Kidney (tissue), 14 donors: ENCODE data around the gene SAMMSON. TPM values are rescaled to one million over a fixed set of nuclear protein-coding genes. Genes with fewer than 3 reads are reported as not detected.

ENCODE experiments used
- DNase-seq, 5 donors: peaks; one replicate each; pipeline ENCODE4 v3.0.0-alpha.2; 2013 to 2020
- FAIRE-seq: peaks from 2 replicates; lab custom pipeline; 2012; peaks lifted over from hg19 to GRCh38; lab: Jason Lieb, UNC
- H3K27ac ChIP-seq, 2 donors: one replicate each; pipeline ENCODE4 v1.7.0; 2013; ENCODE audit warnings: low read depth in 2 of 2, low read length in 2 of 2, inconsistent platforms in 1 of 2
- H3K27me3 ChIP-seq: one replicate; pipeline ENCODE4 v1.7.1; 2013; ENCODE audit warnings: low read length, inconsistent platforms; ENCODE audit not compliant: control insufficient read depth, insufficient read depth
- H3K36me3 ChIP-seq, 3 donors: one replicate each; pipeline versions ENCODE4 v1.7.0 to v1.7.1; 2013; ENCODE audit warnings: low read length in 3 of 3, control low read depth in 1 of 3, inconsistent platforms in 1 of 3; ENCODE audit not compliant: insufficient read depth in 3 of 3, control insufficient read depth in 2 of 3
- H3K4me1 ChIP-seq, 3 donors: one replicate each; pipeline versions ENCODE4 v1.7.0 to v1.7.1; 2013; ENCODE audit warnings: low read length in 3 of 3, inconsistent platforms in 1 of 3, low read depth in 1 of 3; ENCODE audit not compliant: control insufficient read depth in 2 of 3, insufficient read depth in 2 of 3
- H3K4me3 ChIP-seq, 3 donors: one replicate each; pipeline versions ENCODE4 v1.7.0 to v1.8.1; 2013; ENCODE audit warnings: low read length in 3 of 3, control low read depth in 1 of 3, inconsistent platforms in 1 of 3
- H3K9ac ChIP-seq, 3 donors: one replicate each; pipeline versions ENCODE4 v1.7.0 to v1.7.1; 2013; ENCODE audit warnings: low read length in 3 of 3, control low read depth in 1 of 3, inconsistent platforms in 1 of 3
- H3K9me3 ChIP-seq, 3 donors: one replicate each; pipeline versions ENCODE4 v1.7.0 to v1.7.1; 2013; ENCODE audit warnings: low read length in 3 of 3, control low read depth in 1 of 3, inconsistent platforms in 1 of 3; ENCODE audit not compliant: control insufficient read depth in 2 of 3, insufficient read depth in 1 of 3
- CTCF ChIP-seq: IDR thresholded peaks from 3 replicates; pipeline ENCODE4 v1.5.1; 2012; ENCODE audit warnings: mild to moderate bottlenecking, moderate library complexity, borderline replicate concordance; ENCODE audit not compliant: insufficient read depth; ENCODE audit errors: extremely low read depth
- intact Hi-C: fragments of 100-400 bp; cut with DNase I; formaldehyde crosslinking; loops from one replicate; pipeline ENCODE4 v1.11.1; 2022
- polyA plus RNA-seq: library from polyadenylated mRNA; stranded (reverse); fragments of 350-450 nt; fragmentation: Illumina TruSeq; extraction: RNeasy Lipid Tissue Mini Kit (QIAGEN cat#74804); gene quantifications from one replicate; pipeline ENCODE4 v1.2.3, GENCODE V29; 2014; ENCODE audit warnings: low read depth, low replicate concordance; ENCODE audit not compliant: insufficient read depth
- total RNA-seq: library from RNA; stranded (reverse); fragmentation: NEBNext Ultra II Directional; extraction: Animal tissue kit (Norgen Biotek cat#: 25700); gene quantifications from one replicate; pipeline ENCODE4 v1.2.1, GENCODE V29; 2021
- donor health status: control.
- donor health status: control.
- donor health status: control.
- donor health status: control.
- donor health status: control.
- donor health status: DM: yes; HTN: yes; CAD: no.
- donor health status: Normal renal cell carcinoma (clear cell type).

Gene SAMMSON
- total and polyA plus RNA-seq, 2 donors from 2014 or later = 0.98 TPM; not detected in 1

- no peak overlapping the region for H3K9ac ChIP-seq
- no peaks in the 10 kb centered on the region for H3K9me3 ChIP-seq
- TF ChIP-seq CTCF = no peak
- no peak overlapping the region for H3K4me3 ChIP-seq
- no peak overlapping the region for H3K27ac ChIP-seq
- no peak for FAIRE-seq
- no peaks in the 10 kb centered on the region for H3K27me3 ChIP-seq
- no peak for DNase-seq
- H3K36me3 ChIP-seq = no peaks in the 10 kb centered on the region
- H3K4me1 ChIP-seq = no peaks in the 10 kb centered on the region
- intact Hi-C loops = no loop called here
Observed at GRCh38 chr3:70010346-70010745, 10.8 kb downstream of the SAMMSON start.

DNA sequence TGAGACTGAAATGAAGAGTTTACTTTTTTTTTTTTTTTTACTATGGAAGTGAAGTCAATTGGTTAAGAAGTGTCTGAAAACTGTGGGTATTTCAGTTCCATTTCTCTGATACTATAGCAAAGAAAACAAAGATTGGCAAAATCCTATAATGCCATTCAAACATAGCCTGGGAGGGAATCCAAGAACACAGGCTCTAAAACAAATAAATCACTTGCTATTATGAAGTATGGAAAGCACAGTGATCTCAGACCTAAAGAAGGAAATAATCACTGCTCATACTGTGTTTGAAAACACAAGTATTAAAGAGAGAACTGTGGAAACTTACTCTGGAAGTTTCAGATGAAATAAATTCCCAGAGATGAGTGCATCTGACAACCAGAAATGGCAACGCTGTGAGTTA is 12.0 kb downstream of the SAMMSON start:
- H3K36me3 ChIP-seq = no peaks in the 10 kb centered on the region
- no peak overlapping the region for H3K27ac ChIP-seq
- no peaks in the 10 kb centered on the region for H3K4me1 ChIP-seq
- H3K4me3 ChIP-seq = no peak overlapping the region
- FAIRE-seq = no peak
- H3K27me3 ChIP-seq = no peaks in the 10 kb centered on the region
- no peak overlapping the region for H3K9ac ChIP-seq
- intact Hi-C loops = no loop called here
- H3K9me3 ChIP-seq = no peaks in the 10 kb centered on the region
- no peak for DNase-seq
- TF ChIP-seq CTCF = no peak

DNA sequence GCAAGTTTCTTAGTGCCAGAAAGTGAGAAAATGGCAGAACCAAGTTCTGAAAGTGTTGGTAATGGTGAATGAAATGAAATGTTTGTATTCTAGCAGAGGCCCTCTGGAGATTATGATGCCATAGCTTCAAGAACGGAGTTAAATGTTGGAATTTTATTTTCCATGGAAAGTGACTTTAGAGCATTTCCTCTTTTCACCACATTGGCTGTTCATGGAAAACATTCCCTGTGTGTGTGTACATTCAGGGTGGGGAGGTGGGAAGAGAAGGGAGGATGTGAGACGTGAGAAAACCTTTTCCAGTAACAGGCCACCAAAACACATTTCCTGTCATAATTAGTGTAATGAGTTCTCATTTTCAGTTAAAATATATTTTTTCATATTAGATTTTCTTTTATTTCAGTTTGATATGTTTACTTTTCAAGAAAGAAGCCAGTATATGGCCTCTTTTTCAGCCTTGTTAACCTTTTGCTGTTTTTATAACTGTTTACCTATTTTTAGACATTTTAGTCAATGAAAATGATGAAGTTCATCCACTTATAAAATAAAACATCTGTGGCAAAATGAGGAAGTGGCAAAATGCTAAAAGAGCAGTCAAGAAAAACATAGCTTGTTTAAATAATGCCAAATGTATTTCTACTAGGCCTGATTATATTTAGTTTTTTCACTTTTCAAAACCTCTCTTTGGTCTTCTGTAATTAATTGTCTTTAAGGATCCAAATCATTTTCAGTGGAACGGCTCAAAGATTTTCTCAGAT is 21.6 kb downstream of the SAMMSON start:
- intact Hi-C loops = no loop called here
- Histone ChIP-seq H3K9ac (no peak overlapping the region), H3K36me3 (no peaks in the 10 kb centered on the region), H3K9me3 (no peaks in the 10 kb centered on the region), H3K27me3 (no peaks in the 10 kb centered on the region), H3K27ac (no peak overlapping the region), H3K4me1 (peaks cover 0 to 2% (median 0%) of the 10 kb centered on the region in 3 donors), H3K4me3 (no peak overlapping the region)
- DNase-seq (peak in 2 of 5 donors; percentile 13 to 41), FAIRE-seq (no peak)
- no peak for TF ChIP-seq CTCF
